Neural progenitor cell (in vitro differentiated cells): Measurements from ENCODE around the gene KIF25. TPM values are rescaled to one million over a fixed set of nuclear protein-coding genes. Genes with fewer than 3 reads are reported as not detected.

Experiments used
- DNase-seq: peaks from one replicate; pipeline ENCODE4 v3.0.0-alpha.2; 2016; ENCODE audit warnings: low spot score
- H2AFZ ChIP-seq: fragments of 200-600 bp; sonication (generic); replicated peaks from 2 replicates; pipeline ENCODE4 v1.6.1; 2016; ENCODE audit warnings: antibody characterized with exemption
- H3F3A ChIP-seq: fragments of 200-600 bp; sonication (generic); 2 replicates; pipeline ENCODE4 v1.6.1; 2016; ENCODE audit warnings: antibody characterized with exemption, low read depth
- H3K27ac ChIP-seq: fragments of 200-600 bp; sonication (generic); 2 replicates; pipeline ENCODE4 v1.5.1; 2016; ENCODE audit warnings: mild to moderate bottlenecking
- H3K27me3 ChIP-seq: fragments of 200-600 bp; sonication (generic); 2 replicates; pipeline ENCODE4 v1.6.1; 2016; ENCODE audit warnings: mild to moderate bottlenecking, moderate library complexity
- H3K36me3 ChIP-seq: fragments of 200-600 bp; sonication (generic); 2 replicates; pipeline ENCODE4 v1.5.1; 2016
- H3K4me1 ChIP-seq: fragments of 200-600 bp; sonication (generic); 2 replicates; pipeline ENCODE4 v1.6.1; 2016; ENCODE audit warnings: mixed run types
- H3K4me2 ChIP-seq: fragments of 200-600 bp; sonication (generic); 2 replicates; pipeline ENCODE4 v1.6.1; 2016
- H3K4me3 ChIP-seq: fragments of 200-600 bp; sonication (generic); 2 replicates; pipeline ENCODE4 v1.5.1; 2016
- H3K79me2 ChIP-seq: fragments of 200-600 bp; sonication (generic); 2 replicates; pipeline ENCODE4 v1.6.1; 2016; ENCODE audit warnings: low read depth
- H3K9ac ChIP-seq: fragments of 200-600 bp; sonication (generic); 2 replicates; pipeline ENCODE4 v1.6.1; 2016
- H3K9me3 ChIP-seq: fragments of 200-600 bp; sonication (generic); 2 replicates; pipeline ENCODE4 v1.5.1; 2016; ENCODE audit warnings: low read depth
- H4K20me1 ChIP-seq: fragments of 200-600 bp; sonication (generic); 2 replicates; pipeline ENCODE4 v1.6.1; 2016; ENCODE audit warnings: low read depth
- H3K27ac Mint-ChIP-seq: 3 replicates; pipeline ENCODE4 v1.8.0; 2021; ENCODE audit warnings: mixed read lengths
- H3K27me3 Mint-ChIP-seq: 2 replicates; pipeline ENCODE4 v1.8.0; 2022; ENCODE audit warnings: low read depth, mild to moderate bottlenecking, inconsistent platforms, moderate library complexity, mixed read lengths; ENCODE audit not compliant: insufficient read depth
- H3K36me3 Mint-ChIP-seq: 3 replicates; pipeline ENCODE4 v1.8.0; 2021; ENCODE audit warnings: mixed read lengths
- H3K4me1 Mint-ChIP-seq: 3 replicates; pipeline ENCODE4 v1.8.0; 2021; ENCODE audit warnings: mixed read lengths
- H3K4me3 Mint-ChIP-seq: 3 replicates; pipeline ENCODE4 v1.8.0; 2021; ENCODE audit warnings: mild to moderate bottlenecking, moderate library complexity, mixed read lengths
- H3K9me3 Mint-ChIP-seq: 3 replicates; pipeline ENCODE4 v1.8.0; 2020; ENCODE audit warnings: mixed read lengths
- EZH2 ChIP-seq: fragments of 200-600 bp; sonication (generic); IDR thresholded peaks from 2 replicates; pipeline ENCODE4 v1.6.1; 2017; ENCODE audit warnings: antibody characterized with exemption, mild to moderate bottlenecking, moderate library complexity
- EZH2phosphoT487 ChIP-seq: fragments of 200-600 bp; sonication (generic); IDR thresholded peaks from 2 replicates; pipeline ENCODE4 v1.6.1; 2017; ENCODE audit warnings: antibody characterized with exemption
- total RNA-seq: library from RNA; depleted of rRNA; stranded (reverse); fragments of >200 nt; gene quantifications from 2 replicates; pipeline ENCODE4 v1.2.3, GENCODE V29; 2015; ENCODE audit warnings: low replicate concordance
- TF ChIP-seq, protein P1 (sequence below): fragments of 200-600 bp; sonication (generic); IDR thresholded peaks from 2 replicates; pipeline ENCODE4 v1.5.1; 2017; ENCODE audit warnings: antibody characterized with exemption, mild to moderate bottlenecking

The KIF25 gene
- total RNA-seq, 1 donor from 2014 or later: 1.2 TPM

DNA sequence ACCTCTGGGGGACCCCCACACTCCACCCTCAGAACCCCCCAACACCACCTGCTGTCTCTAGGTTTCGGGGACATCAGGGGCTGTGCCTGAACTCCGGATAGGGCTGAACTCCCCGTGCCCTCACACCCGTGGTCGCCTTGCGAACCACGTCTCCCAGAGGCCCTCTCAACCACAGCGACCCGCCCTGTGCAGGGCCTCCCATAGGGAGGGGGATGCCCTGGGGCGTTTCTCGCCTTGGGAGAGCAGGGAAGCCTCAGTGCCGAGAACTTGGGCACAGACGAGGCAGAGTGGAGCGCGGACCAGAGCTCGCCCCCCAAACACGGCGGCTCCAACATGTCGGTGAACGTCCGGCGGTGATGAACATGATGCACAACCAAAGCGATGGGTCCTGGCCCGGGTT, 74.8 kb downstream of the KIF25 start:
- H3K4me3 ChIP-seq: no peak overlapping the region
- no peaks in the 10 kb centered on the region for H3K9me3 ChIP-seq
- no peaks in the 10 kb centered on the region for H3K4me1 ChIP-seq
- no peak overlapping the region for H3K4me2 ChIP-seq
- no peaks in the 10 kb centered on the region for H3K27me3 ChIP-seq
- H3K4me1 Mint-ChIP-seq: peaks cover 8% of the 10 kb centered on the region
- H3K36me3 Mint-ChIP-seq: no peaks in the 10 kb centered on the region
- no peak overlapping the region for H2AFZ ChIP-seq
- H3K27ac ChIP-seq: no peak overlapping the region
- H3K79me2 ChIP-seq: no peaks in the 10 kb centered on the region
- peaks cover 6% of the 10 kb centered on the region for H3F3A ChIP-seq
- DNase-seq: no peak
- H3K9ac ChIP-seq: no peak overlapping the region
- no peaks in the 10 kb centered on the region for H3K9me3 Mint-ChIP-seq
- no peak overlapping the region for H3K4me3 Mint-ChIP-seq
- no peaks in the 10 kb centered on the region for H4K20me1 ChIP-seq
- TF ChIP-seq, protein P1, sequence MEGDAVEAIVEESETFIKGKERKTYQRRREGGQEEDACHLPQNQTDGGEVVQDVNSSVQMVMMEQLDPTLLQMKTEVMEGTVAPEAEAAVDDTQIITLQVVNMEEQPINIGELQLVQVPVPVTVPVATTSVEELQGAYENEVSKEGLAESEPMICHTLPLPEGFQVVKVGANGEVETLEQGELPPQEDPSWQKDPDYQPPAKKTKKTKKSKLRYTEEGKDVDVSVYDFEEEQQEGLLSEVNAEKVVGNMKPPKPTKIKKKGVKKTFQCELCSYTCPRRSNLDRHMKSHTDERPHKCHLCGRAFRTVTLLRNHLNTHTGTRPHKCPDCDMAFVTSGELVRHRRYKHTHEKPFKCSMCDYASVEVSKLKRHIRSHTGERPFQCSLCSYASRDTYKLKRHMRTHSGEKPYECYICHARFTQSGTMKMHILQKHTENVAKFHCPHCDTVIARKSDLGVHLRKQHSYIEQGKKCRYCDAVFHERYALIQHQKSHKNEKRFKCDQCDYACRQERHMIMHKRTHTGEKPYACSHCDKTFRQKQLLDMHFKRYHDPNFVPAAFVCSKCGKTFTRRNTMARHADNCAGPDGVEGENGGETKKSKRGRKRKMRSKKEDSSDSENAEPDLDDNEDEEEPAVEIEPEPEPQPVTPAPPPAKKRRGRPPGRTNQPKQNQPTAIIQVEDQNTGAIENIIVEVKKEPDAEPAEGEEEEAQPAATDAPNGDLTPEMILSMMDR: no peak
- TF ChIP-seq EZH2phosphoT487: no peak
- no peak for TF ChIP-seq EZH2
- no peak overlapping the region for H3K27ac Mint-ChIP-seq
- H3K36me3 ChIP-seq: no peaks in the 10 kb centered on the region
- H3K27me3 Mint-ChIP-seq: peaks cover 7% of the 10 kb centered on the region

DNA sequence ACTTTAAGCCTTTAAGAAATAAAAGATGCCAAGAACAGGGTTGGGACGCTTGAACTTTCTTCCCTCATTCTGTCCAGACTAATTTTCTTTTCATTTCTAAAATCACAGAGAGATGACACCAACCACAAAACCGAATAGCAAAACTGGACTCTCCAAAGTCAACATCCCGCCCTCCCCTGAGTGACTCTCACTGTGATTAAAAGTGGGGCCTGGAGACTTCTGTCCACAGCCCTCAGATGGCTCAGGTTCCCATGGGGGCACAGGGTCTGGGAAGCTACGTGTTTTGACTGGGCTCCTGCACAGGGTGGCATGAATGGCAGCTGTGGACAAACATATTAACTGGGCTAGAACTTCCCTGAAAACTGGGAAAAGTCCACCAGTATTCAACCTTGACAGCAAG, 75.3 kb downstream of the KIF25 start:
- TF ChIP-seq EZH2phosphoT487 (no peak), EZH2 (no peak)
- TF ChIP-seq, protein P1: no peak
- no peak overlapping the region for H2AFZ ChIP-seq
- peaks cover 6% of the 10 kb centered on the region for H3F3A ChIP-seq
- no peaks in the 10 kb centered on the region for H4K20me1 ChIP-seq
- no peaks in the 10 kb centered on the region for H3K79me2 ChIP-seq
- no peak overlapping the region for H3K4me3 Mint-ChIP-seq
- no peak overlapping the region for H3K4me3 ChIP-seq
- H3K9me3 ChIP-seq: no peaks in the 10 kb centered on the region
- no peaks in the 10 kb centered on the region for H3K4me1 ChIP-seq
- no peak overlapping the region for H3K27ac ChIP-seq
- H3K4me1 Mint-ChIP-seq: peaks cover 9% of the 10 kb centered on the region
- H3K9ac ChIP-seq: no peak overlapping the region
- H3K27ac Mint-ChIP-seq: no peak overlapping the region
- H3K27me3 Mint-ChIP-seq: peaks cover 2% of the 10 kb centered on the region
- H3K27me3 ChIP-seq: no peaks in the 10 kb centered on the region
- no peak overlapping the region for H3K4me2 ChIP-seq
- no peaks in the 10 kb centered on the region for H3K9me3 Mint-ChIP-seq
- no peaks in the 10 kb centered on the region for H3K36me3 ChIP-seq
- DNase-seq: no peak
- no peaks in the 10 kb centered on the region for H3K36me3 Mint-ChIP-seq

DNA sequence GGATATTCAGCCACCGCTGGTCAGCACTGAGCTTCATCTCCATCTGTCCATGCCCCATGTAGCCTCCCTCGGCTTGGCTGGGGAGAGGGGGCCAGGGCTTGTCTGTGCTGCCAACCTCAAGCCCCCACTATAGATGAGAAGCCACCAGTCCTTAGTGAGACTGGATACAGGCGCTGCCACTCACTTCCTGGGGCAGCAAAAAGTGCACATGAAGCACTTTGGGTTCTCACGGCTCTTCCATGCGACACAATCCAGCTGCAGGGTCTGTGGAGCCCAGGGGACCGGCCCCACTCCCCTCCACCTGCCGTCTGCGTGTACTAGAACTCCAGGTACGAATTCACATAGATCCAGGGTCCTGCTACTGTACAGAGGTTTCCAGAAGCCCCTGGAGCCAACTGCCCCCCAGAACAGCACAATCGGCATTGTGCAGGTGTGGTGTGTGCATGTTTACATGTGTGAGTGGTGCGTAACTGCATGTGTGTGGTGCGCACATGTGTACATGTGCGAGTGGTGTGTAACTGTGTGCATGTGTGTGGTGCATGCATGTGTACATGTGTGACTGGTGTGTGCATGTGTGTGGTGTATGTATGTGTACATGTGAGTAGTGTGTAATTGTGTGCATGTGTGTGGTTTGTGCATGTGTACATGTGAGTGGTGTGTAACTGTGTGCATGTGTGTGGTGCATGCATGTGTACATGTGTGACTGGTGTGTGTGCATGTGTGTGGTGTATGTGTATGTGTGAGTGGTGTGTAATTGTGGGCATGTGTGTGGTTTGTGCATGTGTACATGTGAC, 76.7 kb downstream of the KIF25 start:
- Histone ChIP-seq H3K4me3 (no peak overlapping the region), H3K4me2 (no peak overlapping the region)
- DNase-seq: no peak

More for the DNA sequence above, 76.7 kb downstream of the KIF25 start:
- Histone ChIP-seq H3K27ac (no peak overlapping the region), H3K27me3 (no peaks in the 10 kb centered on the region), H4K20me1 (no peaks in the 10 kb centered on the region), H3K4me1 (no peaks in the 10 kb centered on the region), H3K9ac (no peak overlapping the region), H3F3A (peaks cover 6% of the 10 kb centered on the region), H3K9me3 (no peaks in the 10 kb centered on the region), H2AFZ (no peak overlapping the region), H3K36me3 (no peaks in the 10 kb centered on the region), H3K79me2 (no peaks in the 10 kb centered on the region)
- Mint-ChIP-seq H3K27me3 (peaks cover 4% of the 10 kb centered on the region), H3K4me3 (no peak overlapping the region), H3K36me3 (no peaks in the 10 kb centered on the region), H3K27ac (no peak overlapping the region), H3K4me1 (peaks cover 15% of the 10 kb centered on the region), H3K9me3 (no peaks in the 10 kb centered on the region)
- TF ChIP-seq, protein P1: no peak
- TF ChIP-seq EZH2 (no peak), EZH2phosphoT487 (no peak)
